ENCODE measurements around the gene PPP6R1.

PPP6R1 gene

GRCh38 chr19:55258828-55259539 is at the start of gene PPP6R1:
Gene PPP6R1 (minus strand): TSS chr19:55259017. CDS start chr19:55247103, 11,914 bp downstream.
- peak; percentile 99 to 100 for DNase-seq (ENCODE audit: low read depth in 2 of 2)

- no peak for DNase-seq (ENCODE audit: low read depth in 2 of 2)
Observed at GRCh38 chr19:55308281-55308680, 49.5 kb upstream of the PPP6R1 start.

GRCh38 chr19:55306712-55307111 is 47.9 kb upstream of the PPP6R1 start:
- no peak for DNase-seq (ENCODE audit: low read depth in 2 of 2)

- DNase-seq (ENCODE audit: low read depth in 2 of 2) = no peak
Observed at GRCh38 chr19:55305983-55306562, 47.3 kb upstream of the PPP6R1 start.

GRCh38 chr19:55305491-55305890 is 46.7 kb upstream of the PPP6R1 start:
- DNase-seq (ENCODE audit: low read depth in 2 of 2) = no peak

GRCh38 chr19:55304980-55305379 is 46.2 kb upstream of the PPP6R1 start:
- DNase-seq (ENCODE audit: low read depth in 2 of 2) = no peak

- no peak for DNase-seq (ENCODE audit: low read depth in 2 of 2)
Observed at GRCh38 chr19:55304279-55304978, 45.6 kb upstream of the PPP6R1 start.

GRCh38 chr19:55303477-55303876 is 44.7 kb upstream of the PPP6R1 start:
- DNase-seq (ENCODE audit: low read depth in 2 of 2) = no peak

- no peak for DNase-seq (ENCODE audit: low read depth in 2 of 2)
Observed at GRCh38 chr19:55302318-55302703, 43.5 kb upstream of the PPP6R1 start.

GRCh38 chr19:55301459-55302317 is 42.9 kb upstream of the PPP6R1 start:
- peak; percentile 23 to 28 for DNase-seq (ENCODE audit: low read depth in 2 of 2)

- no peak for DNase-seq (ENCODE audit: low read depth in 2 of 2)
Observed at GRCh38 chr19:55300886-55301458, 42.2 kb upstream of the PPP6R1 start.

- no peak for DNase-seq (ENCODE audit: low read depth in 2 of 2)
Observed at GRCh38 chr19:55299991-55300390, 41.2 kb upstream of the PPP6R1 start.

- DNase-seq (ENCODE audit: low read depth in 2 of 2) = no peak
Observed at GRCh38 chr19:55297267-55297666, 38.5 kb upstream of the PPP6R1 start.

GRCh38 chr19:55289117-55289796 is 30.4 kb upstream of the PPP6R1 start:
- DNase-seq (ENCODE audit: low read depth in 2 of 2) = no peak

GRCh38 chr19:55287361-55288079 is 28.7 kb upstream of the PPP6R1 start:
- no peak for DNase-seq (ENCODE audit: low read depth in 2 of 2)

GRCh38 chr19:55285229-55285890 is 26.5 kb upstream of the PPP6R1 start:
- DNase-seq (ENCODE audit: low read depth in 2 of 2) = no peak

GRCh38 chr19:55284405-55285058 is 25.7 kb upstream of the PPP6R1 start:
- DNase-seq (ENCODE audit: low read depth in 2 of 2) = no peak

- DNase-seq (ENCODE audit: low read depth in 2 of 2) = peak; percentile 55 to 62
Observed at GRCh38 chr19:55283548-55284377, 24.9 kb upstream of the PPP6R1 start, which contains the start of gene BRSK1. Gene BRSK1 (plus strand): TSS chr19:55283997. CDS start chr19:55284443, 446 bp downstream.

Data from fibroblast of skin of left biceps (primary cell).